SHP77 (cell line): ENCODE data around the gene ENPEP.
"Not testable (repeated sequence)": the region's sequence is repeated elsewhere in the genome, so short reads cannot be mapped to it uniquely, and the experiment has no call there.

Source experiments
- DNase-seq, 2 experiments: peaks; one replicate each; lab custom pipeline; 2025; lab: John Stamatoyannopoulos, UW

The ENPEP gene

DNA sequence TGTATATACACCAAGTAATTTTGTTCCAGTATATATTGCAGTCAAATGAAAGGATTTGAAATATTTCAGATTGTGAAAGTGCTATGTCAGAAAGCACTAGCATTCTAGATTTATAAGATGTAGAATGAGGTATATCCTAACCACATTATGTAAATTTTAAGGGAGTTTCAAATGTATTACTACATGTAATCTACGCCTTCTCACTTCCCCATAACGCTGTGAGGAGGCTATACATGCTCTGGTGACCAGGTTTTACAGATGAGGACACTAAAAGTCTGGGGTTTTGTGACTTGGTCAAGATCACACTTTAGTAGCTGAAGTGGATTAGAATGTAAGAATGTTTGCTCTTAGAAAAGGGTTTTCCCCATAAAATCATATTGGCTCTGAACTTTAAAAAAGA is 8.1 kb downstream of the ENPEP start:
- DNase-seq, result no peak

- DNase-seq, result no peak
Observed at GRCh38 chr4:110484767-110485166, 8.8 kb downstream of the ENPEP start.

DNA sequence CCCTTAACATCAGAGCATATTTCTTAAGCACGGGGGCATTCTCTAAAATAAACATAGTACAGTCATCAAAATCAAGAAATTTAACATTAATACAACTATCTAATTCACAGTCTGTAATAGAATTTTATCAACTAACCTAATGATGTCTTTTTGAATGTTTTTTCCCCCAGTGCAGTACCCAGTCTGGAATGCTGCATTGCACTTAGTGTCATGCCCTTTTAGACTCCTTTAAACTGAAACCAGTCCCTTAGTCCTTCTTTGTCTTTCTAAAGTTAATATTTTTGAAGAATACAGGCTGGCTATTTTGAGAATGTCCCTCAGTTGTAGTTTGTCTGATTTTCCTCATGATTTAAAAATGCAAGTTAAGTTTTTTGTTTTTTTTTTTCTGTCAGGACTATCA is 9.5 kb downstream of the ENPEP start:
- DNase-seq, result no peak

DNA sequence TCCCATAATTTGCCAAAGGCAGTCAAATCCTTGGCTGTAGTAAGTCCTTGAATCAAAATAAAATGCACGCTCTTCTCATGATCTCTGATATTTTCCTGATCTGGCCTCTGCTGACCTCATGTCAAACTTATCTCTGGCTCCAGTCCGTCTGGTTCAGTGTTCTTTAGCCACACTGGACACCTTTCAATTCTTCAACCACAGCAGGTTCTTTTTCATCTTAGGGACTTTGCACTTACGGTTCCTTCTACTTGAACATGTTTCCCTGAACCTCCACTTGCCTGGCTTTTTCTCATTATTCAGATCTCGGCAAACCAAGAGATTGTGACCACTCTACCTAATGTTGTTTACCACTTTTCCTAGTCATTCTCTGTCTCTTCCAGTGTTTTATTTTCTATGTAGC is 10.3 kb downstream of the ENPEP start:
- DNase-seq, result no peak

DNA sequence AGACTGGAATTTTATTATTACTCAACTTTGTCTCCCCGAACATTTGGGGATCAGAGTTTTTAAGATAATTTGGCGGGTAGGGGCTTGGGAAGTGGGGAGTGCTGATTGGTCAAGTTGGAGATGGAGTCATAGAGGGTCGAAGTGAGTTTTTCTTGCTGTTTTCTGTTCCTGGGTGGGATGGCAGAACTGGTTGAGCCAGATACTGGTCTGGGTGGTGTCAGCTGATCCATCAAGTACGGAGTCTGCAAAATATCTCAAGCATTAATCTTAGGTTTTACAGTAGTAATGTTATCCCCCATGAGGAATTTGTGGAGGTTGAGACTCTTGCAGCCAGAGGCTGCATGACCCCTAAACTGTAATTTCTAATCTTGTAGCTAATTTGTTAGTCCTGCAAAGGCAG is 10.9 kb downstream of the ENPEP start:
- DNase-seq, result not testable (repeated sequence)

GRCh38 chr4:110487873-110488272 is 11.9 kb downstream of the ENPEP start:
- no peak for DNase-seq

DNA sequence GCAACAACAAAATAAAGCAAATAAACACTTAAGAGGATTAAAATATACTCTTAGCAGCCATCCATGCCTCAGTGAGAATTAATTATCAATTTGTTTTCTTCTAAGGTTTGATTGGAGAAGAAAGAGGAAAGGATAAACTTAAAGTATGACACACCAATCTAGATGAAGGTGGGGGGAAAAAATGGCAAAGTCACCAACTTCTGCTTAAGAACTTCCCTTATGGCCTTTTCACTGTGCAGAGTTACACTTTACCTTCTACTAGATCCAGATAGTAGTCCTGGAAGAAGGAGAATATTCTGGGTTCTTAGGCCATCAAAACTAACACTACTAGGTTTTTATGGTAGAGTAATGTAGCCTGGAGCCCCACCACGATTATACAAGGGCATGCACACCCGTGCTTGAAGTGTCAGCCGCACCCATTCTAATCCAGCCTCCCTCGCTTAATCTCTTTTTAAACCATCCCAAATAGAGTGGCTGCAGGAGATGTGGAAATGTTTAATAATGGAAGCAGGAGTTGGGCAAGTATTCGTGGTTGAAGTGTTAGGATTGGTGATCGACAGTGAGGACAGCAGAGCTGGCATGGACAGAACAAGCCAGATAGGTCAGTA is 14.1 kb downstream of the ENPEP start:
- no peak for DNase-seq

- no peak for DNase-seq
Observed at GRCh38 chr4:110492522-110492921, 16.6 kb downstream of the ENPEP start.

DNA sequence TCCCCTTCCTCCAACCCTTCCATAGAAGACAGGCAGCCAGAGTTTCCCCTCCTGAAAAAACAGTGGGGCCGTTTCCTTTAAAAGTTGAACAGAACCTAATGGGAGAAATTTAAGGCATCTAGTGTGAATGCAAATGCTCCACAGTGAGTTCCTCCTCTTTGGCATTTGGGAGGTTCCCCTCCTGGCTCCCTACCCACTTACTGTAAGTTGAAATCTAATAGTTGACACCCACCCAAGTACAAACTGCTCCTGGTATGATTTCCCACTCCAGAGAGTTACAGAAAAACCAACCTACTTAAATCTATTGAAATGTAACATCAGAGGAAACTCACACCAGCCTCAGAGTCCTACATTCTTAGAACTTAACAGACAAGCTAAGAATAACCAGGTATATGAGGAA is 17.6 kb downstream of the ENPEP start:
- no peak for DNase-seq

- DNase-seq, result no peak
Observed at GRCh38 chr4:110498420-110498819, 22.5 kb downstream of the ENPEP start.

GRCh38 chr4:110499126-110499525 is 23.2 kb downstream of the ENPEP start:
- no peak for DNase-seq

DNA sequence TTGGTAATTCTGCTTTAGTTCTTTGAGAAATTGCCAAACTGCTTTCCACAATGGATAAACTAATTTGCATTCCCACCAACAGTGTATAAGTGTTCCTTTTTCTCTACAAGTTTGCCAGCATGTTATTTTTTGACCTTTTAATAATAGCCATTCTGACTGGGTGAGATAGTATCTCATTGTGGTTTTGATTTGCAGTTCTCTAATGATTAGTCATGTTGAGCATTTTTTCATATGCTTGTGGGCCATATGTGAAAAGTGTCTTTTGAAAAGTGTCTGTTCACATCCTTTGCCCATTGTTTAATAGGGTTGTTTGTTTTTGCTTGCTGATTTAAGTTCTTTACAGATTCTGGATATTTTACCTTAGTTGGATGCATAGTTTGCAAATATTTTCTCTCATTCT is 25.9 kb downstream of the ENPEP start:
- DNase-seq, result no peak

DNA sequence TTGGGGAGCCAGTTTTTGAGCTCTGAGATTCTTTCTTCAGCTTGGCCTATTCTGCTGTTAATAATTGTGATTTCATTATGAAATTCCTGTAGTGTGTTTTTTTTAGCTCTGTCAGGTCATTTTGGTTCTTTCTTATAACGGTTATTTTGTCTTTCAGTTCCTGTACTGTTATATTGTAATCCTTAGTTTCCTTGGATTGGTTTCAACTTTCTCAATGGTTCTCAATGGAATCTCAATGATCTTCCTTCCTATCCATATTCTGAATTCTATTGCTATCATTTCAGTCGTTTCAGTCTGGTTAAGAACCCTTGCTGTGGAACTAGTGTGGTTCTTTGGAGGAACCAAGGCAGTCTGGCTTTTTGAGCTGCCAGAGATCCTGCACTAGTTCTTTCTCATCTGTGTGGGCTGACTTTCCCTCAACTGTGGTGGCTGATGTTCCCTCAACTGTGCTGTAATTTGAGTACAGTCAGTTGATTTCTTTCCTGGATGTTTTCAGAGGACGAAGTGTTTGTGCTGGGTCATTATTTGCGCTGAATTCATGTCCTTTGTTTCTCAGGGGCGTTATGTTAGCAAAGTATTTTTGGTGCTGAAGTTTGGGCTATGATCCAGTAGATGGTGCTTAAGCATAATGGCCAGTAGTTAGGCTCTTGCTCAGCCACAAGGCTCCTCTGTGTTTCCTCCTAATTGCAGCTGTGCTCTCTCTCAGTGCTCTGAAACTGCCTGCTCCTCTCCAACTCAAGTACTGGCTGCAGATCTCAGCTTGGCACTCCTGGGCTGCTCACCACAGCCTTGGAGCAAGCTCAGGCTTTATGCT is 27.5 kb downstream of the ENPEP start:
- no peak for DNase-seq

GRCh38 chr4:110504084-110504435 is 28.1 kb downstream of the ENPEP start:
- no peak for DNase-seq

DNA sequence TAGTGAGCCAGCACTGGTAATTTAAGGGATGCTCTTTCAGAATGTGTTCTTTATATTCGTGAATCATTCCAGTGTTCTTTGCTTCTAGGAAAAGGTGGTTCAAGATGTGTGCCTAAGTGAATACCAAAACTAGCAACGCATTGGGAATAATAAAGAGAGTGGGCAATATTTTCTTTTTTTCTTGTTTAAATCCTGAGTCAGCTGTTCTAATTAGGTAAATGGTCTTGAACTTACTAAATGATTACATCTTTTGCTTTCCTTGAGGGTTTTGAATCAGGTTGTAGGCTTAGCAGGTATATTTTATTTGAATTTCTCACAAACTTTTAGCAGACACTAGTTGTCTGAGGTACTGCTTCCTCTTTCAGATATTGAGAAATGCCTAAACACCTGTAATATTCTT is 29.5 kb downstream of the ENPEP start:
- no peak for DNase-seq

GRCh38 chr4:110508827-110509710 is 33.1 kb downstream of the ENPEP start:
- no peak for DNase-seq

DNA sequence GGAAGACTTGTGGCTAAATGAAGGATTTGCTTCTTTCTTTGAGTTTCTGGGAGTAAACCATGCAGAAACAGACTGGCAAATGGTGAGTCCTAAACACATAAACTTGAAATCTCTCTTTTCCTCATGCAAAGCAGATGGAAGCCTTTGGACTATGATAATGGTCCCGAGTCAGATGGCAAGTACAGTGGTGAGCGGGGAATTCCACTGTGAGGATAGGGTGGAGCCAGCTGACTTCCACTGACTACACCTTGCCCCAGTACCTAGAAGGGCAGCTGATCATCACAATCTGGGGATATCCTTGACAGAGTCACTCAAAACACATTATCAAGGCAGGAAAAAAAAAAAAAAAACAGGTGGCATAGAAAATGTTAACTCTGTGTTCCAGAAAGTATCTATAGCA is 34.3 kb downstream of the ENPEP start:
- no peak for DNase-seq

GRCh38 chr4:110510955-110511544 is 35.1 kb downstream of the ENPEP start:
- DNase-seq, result peak; percentile 11 to 13

DNA sequence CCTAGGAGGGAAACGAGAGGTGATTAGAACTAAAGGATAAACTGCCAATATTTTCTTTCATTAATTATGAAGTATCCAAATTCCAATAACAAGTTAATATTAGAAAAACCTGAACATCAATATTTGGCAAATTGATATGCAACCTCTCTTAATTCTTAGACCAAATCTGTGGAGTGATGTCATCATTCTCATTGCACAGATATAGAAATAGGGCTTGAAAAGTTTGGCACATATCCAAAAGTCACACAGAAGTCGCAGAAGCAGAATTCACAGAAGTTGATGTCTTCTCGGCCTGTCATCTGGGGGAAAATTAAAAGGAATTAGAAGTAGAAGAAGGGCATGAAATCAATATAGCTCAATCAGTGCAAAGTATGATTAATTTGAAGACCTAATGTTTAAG is 36.9 kb downstream of the ENPEP start:
- no peak for DNase-seq

- no peak for DNase-seq
Observed at GRCh38 chr4:110514889-110515479, 39.0 kb downstream of the ENPEP start.

GRCh38 chr4:110515676-110516075 is 39.7 kb downstream of the ENPEP start:
- DNase-seq, result peak in 1 of 2 experiments; percentile 12
